HG02642 (cell line): Measurements from ENCODE around the gene F10.
"Not testable (repeated sequence)": the region's sequence is repeated elsewhere in the genome, so short reads cannot be mapped to it uniquely, and the experiment has no call there.

ENCODE experiments used
- ATAC-seq: cut with Tn5 transposase; IDR thresholded peaks from one replicate; pipeline ENCODE4 v1.9.1; 2021; ENCODE audit warnings: mild to moderate bottlenecking; ENCODE audit not compliant: unreplicated experiment, poor library complexity

F10 gene

DNA sequence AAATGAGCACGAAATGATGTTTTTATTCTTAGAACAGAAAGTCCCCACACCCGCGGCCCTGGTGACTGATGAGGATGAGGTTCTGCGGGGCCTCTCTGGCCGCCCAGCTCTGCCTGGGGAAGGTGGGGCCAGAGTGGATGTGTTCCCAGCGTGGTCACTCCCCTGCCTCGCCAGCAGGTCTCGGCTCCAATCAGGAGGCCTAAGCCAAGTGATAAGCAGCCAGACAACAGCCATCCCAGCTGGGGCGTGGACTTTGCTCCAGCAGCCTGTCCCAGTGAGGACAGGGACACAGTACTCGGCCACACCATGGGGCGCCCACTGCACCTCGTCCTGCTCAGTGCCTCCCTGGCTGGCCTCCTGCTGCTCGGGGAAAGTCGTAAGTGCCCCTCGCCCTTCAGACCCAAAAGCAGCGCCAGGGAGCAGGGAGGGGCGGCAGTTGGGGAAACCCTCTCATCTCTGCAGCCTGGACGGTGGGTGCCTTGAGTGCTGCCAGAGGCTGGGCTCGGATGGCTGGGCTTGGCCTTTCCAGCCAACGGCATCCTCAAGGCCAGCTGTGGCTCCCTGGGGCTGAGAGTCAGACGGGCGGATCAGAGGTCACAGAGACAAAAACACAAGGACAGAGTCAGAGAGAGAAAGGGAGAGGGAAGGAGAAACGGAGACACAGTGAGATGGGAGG, at the start of gene F10:
TSS of gene F10 (plus strand) at position 250 of the 676 bp plus-strand sequence. CDS start at position 307, 57 bp downstream.
- no peak for ATAC-seq

DNA sequence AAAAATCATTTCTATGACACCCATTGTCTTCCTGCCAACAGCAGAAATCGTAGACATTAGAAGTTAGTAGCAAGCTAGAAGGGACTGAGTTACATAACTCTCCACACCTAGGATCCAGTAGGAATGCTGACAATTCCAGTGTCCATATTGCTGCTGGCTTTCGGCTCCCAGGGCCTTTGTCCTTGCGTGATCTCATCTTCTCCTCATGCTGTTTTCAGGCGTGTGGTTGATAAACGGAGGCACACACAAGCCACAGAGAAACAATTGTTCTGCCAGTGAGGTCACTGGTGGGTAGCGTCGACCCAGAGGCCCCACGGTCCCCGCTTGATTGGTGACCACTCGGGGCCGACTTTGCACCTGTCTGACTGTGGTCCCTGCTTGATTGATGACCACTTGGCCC, 48.7 kb upstream of the F10 start:
- ATAC-seq, result no peak

GRCh38 chr13:113074401-113074800, 48.2 kb upstream of the F10 start:
- no peak for ATAC-seq

- no peak for ATAC-seq
These were observed 47.7 kb upstream of the F10 start for GRCh38 chr13:113074876-113075275.

GRCh38 chr13:113075711-113076110, 46.9 kb upstream of the F10 start:
- ATAC-seq, result no peak

DNA sequence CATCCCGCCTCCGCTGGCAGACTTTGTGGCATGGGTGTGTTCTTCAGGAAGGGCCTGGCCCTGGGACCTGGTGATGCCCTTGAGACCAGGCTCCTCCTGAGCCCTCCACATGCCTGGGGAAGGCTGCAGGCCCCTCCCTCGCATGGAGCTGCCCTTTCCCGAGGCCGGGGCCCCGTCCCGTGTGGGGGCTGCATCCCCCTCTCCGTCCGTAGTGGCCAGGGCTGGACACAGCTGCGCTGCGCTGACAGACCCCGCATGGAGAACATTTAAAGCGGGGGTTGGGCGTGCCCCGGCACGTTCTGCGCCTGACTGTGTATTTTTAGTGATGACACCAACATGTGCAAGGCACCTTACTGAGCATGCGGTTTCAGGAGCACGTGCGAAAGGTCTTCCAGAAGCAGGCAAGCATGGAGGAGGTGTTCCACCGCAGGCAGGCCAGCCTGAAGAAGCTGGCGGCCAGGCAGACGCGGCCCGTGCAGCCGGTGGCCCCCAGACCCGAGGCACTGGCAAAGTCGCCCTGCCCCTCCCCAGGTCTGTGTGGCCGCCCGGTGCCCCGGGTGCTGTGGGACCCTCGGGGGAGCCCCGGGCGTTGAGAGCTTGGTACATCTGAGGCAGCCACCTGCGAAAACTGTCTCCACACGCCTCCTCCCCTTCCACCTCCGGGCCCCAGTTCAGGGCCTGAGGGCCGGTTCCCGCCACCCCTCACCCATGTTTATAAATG, 45.8 kb upstream of the F10 start:
- no peak for ATAC-seq

GRCh38 chr13:113077566-113077952, 45.0 kb upstream of the F10 start:
- no peak for ATAC-seq

DNA sequence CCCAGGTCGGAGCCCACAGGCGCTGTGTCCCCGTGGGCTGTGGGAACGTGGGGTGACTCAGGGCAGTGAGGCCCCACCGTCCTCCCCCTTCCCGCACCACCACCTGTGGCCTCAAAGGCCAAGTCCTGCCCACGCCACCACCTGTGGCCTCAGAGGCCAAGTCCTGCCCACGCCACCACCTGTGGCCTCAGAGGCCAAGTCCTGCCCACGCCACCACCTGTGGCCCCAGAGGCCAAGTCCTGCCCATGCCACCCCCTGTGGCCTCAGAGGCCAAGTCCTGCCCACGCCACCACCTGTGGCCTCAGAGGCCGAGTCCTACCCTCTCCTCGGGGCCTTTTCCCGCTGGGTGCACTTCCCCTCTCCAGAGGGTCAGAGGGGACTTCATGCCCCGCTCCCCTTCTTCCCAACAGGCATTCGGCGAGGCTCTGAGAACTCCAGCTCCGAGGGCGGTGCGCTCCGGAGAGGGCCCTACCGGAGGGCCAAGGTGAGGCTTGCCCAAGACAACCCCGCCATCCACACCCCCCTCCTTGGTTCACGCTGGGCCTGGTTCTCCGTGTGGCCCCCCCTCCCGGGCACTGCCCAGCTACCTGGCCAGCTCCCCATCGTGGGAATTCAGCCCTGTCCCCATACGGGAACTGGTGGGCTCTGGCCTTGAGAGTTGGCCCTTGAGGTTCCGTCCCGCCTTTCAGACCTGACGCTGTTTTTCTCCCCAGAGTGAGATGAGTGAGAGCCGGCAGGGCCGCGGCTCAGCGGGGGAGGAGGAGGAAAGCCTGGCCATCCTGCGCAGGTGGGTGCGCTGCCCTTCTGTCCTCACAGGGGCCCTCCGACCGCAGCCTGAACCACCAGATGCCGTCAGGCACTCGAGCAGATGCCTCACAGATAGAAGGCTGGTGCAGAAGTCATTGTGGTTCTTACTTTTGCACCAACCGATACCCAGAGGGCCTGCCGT, 44.4 kb upstream of the F10 start:
- ATAC-seq, result no peak

GRCh38 chr13:113078902-113079780, 43.5 kb upstream of the F10 start:
- ATAC-seq, result no peak

DNA sequence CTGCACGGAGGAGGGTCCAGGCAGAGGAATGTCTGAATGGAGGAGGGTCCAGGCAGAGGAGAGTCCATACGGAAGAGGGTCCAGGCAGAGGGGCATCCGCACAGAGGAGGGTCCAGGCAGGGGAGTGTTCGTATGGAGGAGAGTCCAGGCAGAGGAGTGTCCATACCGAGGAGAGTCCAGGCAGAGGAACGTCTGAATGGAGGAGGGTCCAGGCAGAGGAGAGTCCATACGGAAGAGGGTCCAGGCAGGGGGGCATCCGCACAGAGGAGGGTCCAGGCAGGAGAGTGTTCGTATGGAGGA, 42.9 kb upstream of the F10 start:
- not testable (repeated sequence) for ATAC-seq

- no peak for ATAC-seq
These were observed 42.2 kb upstream of the F10 start for GRCh38 chr13:113080361-113080831.

GRCh38 chr13:113080901-113081521, 41.6 kb upstream of the F10 start:
- ATAC-seq, result no peak

DNA sequence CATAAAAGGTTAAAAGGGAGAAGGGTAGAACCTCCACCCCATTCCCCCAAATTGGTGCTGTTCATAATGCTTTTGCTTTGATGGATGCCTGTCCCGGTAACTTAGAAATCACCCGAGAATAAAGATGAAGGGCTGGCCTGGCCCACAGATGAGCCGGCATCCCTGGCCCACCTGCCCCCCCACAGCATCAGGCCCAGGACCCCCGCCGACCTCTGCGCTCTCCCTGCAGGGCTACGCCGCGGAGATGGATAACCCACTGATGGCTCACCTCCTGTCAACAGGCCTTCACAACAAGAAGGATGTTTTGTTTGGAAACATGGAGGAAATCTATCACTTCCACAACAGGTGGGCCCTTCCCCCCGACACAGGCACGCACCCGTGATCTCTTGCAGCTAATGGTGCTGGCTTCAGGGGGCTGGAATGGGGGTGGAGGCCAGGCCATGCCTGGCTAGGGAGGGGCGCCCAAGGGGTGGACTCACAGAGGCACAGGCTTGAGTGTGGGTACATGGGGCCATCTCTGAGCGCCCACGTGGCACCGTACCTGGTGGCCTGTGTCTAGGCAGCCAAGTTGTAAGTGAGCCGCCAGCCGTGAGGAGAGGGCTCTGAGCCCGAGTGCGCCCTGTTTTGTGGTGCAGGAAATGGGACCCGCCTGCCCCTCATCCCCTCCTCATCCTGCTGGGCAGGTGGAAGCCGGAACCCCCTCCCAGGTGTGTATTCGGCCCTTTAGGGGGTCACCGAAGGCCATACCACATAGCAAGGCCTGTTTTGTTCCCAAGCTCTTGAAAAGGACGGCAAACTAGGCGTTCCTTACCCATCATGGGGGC, 40.2 kb upstream of the F10 start:
- no peak for ATAC-seq

DNA sequence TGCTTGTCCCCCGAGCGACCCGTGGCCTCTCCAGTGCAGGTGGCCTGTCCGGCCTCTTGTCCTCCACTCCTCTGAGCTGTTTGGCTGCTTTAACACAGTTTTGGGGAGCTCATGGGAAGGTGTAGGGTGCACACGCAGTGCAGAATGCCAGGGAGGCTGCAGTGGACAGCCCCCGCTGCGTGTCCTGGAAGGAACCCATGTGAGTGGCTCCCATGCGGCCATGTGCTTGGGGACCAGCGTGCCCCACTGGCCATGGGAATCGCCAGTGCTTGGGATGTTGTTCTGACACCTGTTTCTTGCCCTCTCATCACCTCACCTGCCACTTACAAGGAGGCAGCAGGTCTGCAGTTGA, 39.6 kb upstream of the F10 start:
- ATAC-seq, result no peak

GRCh38 chr13:113083402-113084061, 39.1 kb upstream of the F10 start:
- no peak for ATAC-seq

- no peak for ATAC-seq
These were observed 38.3 kb upstream of the F10 start for GRCh38 chr13:113084094-113084942.

GRCh38 chr13:113084943-113085540, 37.6 kb upstream of the F10 start:
- ATAC-seq, result no peak
